HAP-1 (cell line): ENCODE results near the gene SPATS2.
"Not testable (repeated sequence)": the region's sequence is repeated elsewhere in the genome, so short reads cannot be mapped to it uniquely, and the experiment has no call there.

Experiments used
- DNase-seq, 2 experiments: peaks; one replicate each; pipeline ENCODE4 v3.0.0-alpha.2; 2016 to 2020; ENCODE audit warnings: low spot score in 2 of 2
- H3K27me3 ChIP-seq: fragments of 250-450 bp; sonication (Bioruptor Pico); 2 replicates; pipeline ENCODE4 v1.5.1; 2020; ENCODE audit warnings: low read depth, mild to moderate bottlenecking, moderate library complexity
- H3K36me3 ChIP-seq: fragments of 250-450 bp; sonication (Bioruptor Pico); replicated peaks from 2 replicates; pipeline ENCODE4 v1.5.1; 2020; ENCODE audit warnings: mild to moderate bottlenecking
- H3K4me1 ChIP-seq: fragments of 250-450 bp; sonication (Bioruptor Pico); 2 replicates; pipeline ENCODE4 v1.5.1; 2020; ENCODE audit warnings: mild to moderate bottlenecking
- H3K4me3 ChIP-seq: fragments of 250-450 bp; sonication (Bioruptor Pico); 2 replicates; pipeline ENCODE4 v1.5.1; 2020; ENCODE audit warnings: mild to moderate bottlenecking, moderate library complexity
- H3K9me3 ChIP-seq: fragments of 250-450 bp; sonication (Bioruptor Pico); 2 replicates; pipeline ENCODE4 v1.5.1; 2020; ENCODE audit warnings: mild to moderate bottlenecking, moderate library complexity
- in situ Hi-C: fragments of 300-500 bp; cut with MboI; formaldehyde crosslinking; loops from 3 replicates; pipeline ENCODE4 v1.14.3; 2020; ENCODE audit warnings: low sequenced_read_pairs, inconsistent platforms, mixed read lengths

Gene SPATS2

DNA sequence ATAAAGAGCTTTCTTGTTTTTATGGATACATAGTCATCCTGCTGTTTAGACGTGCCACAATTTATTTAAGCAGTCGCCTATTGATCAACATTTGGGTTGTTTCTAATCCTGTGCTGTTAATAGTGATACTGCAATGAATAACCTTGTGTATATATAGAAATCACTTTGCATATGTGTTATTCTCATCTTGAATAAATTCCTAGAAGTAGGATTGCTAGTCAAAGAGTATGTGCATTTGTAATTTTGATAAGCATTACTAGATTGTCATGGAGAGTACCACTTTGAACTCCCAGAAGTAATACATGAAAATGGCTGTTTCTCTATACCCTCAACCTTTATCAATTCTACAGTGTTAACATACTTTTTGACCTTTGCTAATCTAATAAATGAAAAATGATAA lies 126.6 kb downstream of the SPATS2 start:
- Histone ChIP-seq H3K4me1 (no peaks in the 10 kb centered on the region), H3K9me3 (no peaks in the 10 kb centered on the region), H3K4me3 (no peak overlapping the region), H3K36me3 (no peaks in the 10 kb centered on the region), H3K27me3 (no peaks in the 10 kb centered on the region)
- in situ Hi-C loops: no loop called here
- DNase-seq: no peak

DNA sequence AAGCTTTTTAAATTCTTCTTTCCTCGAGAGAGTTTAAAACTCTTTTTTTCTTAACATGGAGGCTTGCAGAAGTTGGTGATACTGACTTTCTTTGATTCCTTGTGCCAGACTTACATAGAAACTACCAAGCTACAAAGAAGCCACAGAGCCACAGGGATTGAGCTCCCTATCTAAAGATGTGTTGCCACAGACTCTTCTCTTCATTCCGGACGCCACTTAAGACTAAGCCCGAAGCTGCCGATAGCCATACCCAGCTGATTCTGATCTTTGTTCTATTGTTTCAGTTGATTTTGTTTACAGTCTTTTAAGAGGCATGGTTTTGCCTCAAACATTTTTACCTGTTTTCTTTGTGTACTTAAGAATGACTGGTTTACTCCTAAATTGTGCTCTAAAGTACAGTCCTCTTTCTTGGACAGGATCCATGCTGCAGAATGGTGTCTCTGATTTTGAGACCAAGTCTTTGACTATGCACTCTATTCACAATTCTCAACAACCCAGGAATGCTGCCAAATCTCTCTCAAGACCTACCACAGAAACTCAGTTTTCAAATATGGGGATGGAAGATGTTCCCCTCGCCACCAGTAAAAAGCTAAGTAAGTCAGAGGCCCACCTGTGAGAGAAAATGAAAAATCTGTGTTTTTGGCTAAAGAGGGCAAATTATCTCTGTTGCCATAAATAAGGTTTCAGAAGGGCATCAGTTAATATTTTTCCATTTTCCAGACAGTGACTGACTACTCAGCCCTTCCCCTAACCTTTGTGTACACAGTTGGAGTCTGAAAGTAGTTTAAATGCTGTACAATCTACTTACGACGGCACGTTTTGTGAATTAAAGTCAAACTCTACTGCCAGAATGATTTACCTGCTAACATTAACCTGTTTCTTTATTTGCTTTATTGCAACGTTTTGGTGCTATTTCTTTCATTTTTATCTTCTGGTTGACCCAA lies 129.4 kb downstream of the SPATS2 start:
- DNase-seq: no peak
- Histone ChIP-seq H3K4me1 (no peaks in the 10 kb centered on the region), H3K4me3 (no peak overlapping the region), H3K36me3 (peaks cover 4% of the 10 kb centered on the region), H3K27me3 (no peaks in the 10 kb centered on the region), H3K9me3 (no peaks in the 10 kb centered on the region)
- in situ Hi-C loops: no loop called here

DNA sequence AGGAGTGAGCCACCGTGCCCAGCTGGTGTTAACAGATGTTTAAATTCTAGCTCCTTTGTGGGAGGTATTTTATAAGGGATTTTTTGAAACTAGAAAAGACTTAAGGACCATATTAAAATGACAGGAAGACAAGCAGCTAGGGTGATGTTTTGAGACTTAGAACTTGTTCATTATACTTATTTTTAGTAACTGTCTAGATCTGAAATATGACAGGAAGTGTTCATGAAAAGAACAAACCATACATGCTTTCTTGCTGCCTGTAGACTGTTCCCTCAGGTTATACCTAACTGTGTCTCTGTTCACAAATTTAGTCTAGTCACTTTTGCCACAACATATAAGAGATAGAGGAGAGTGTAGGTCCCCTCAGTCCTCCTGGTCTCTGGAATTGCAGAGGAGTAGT lies 134.6 kb downstream of the SPATS2 start:
- H3K4me3 ChIP-seq: no peak overlapping the region
- H3K9me3 ChIP-seq: no peaks in the 10 kb centered on the region
- no peaks in the 10 kb centered on the region for H3K27me3 ChIP-seq
- H3K36me3 ChIP-seq: peaks cover 14% of the 10 kb centered on the region
- DNase-seq: no peak
- in situ Hi-C loops: no loop called here
- H3K4me1 ChIP-seq: no peaks in the 10 kb centered on the region

DNA sequence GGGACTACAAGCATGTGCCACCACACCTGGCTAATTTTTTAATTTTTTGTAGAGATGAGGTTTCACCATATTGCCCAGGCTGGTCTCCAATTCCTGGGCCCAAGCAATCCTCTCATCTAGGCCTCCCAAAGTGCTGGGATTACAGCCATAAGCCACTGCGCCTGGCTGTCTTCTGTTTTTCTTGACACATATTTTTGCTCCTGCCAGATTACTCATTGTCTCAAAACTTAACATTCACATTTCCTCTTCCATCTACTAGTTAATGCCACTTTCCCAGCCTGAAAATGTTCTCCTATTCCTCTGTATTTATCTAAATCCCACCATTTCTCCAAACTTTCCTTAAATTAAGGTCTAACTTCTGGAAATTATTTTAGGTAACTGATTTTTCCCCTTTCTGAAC lies 135.3 kb downstream of the SPATS2 start:
- Histone ChIP-seq H3K9me3 (no peaks in the 10 kb centered on the region), H3K4me1 (no peaks in the 10 kb centered on the region), H3K36me3 (peaks cover 14% of the 10 kb centered on the region), H3K4me3 (no peak overlapping the region), H3K27me3 (no peaks in the 10 kb centered on the region)
- DNase-seq: no peak
- in situ Hi-C loops: no loop called here

DNA sequence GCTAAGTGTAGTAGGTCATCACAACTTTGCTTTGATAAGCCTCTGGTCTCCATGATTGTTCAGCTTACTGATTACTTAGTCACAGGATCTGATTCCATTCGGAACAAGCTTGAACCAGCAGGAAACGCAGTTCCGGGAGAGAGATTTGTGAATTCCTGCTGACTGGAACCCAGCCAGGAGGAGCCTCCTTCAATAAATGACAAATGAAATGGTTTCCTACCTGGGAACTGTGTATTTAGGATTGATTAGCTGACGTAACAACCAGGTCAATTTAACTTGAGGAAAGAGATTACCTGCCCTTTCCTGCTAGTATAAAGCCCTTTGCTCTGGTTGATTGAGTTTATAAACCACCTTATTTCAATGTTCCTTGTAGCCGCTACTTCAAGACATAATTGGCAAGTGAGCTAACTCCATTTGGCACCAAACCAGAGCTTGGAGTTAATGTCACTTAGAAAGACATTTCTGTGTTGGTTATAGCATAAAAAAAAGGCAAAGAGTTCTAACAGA lies 136.5 kb downstream of the SPATS2 start:
- peaks cover 14% of the 10 kb centered on the region for H3K36me3 ChIP-seq
- H3K4me1 ChIP-seq: no peaks in the 10 kb centered on the region
- no peak for DNase-seq
- no peak overlapping the region for H3K4me3 ChIP-seq
- H3K9me3 ChIP-seq: no peaks in the 10 kb centered on the region
- H3K27me3 ChIP-seq: no peaks in the 10 kb centered on the region
- in situ Hi-C loops: no loop called here

DNA sequence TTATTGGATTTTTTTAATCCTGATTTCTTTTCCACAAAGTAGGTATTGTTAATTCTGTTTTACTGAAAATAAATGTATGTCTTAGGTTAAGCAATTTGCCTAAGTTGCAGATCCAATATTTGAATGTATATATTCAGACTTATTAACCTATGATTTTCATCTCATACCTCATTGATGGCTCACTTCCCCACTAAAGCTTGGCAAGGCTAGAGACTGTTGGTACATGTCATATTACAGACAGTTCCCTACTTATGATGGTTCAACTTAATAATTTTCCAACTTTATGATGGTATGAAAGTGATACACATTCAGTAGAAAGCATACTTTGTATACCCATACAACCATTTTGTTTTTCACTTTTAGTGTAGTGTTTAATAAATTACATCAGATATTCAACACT lies 138.4 kb downstream of the SPATS2 start:
- peaks cover 9% of the 10 kb centered on the region for H3K36me3 ChIP-seq
- no peaks in the 10 kb centered on the region for H3K9me3 ChIP-seq
- in situ Hi-C loops: loop anchor here (5.0 kb wide), 1 partner anchor 138 kb away; the partner anchor contains the start of gene SPATS2
- no peak for DNase-seq
- H3K4me1 ChIP-seq: no peaks in the 10 kb centered on the region
- no peaks in the 10 kb centered on the region for H3K27me3 ChIP-seq
- no peak overlapping the region for H3K4me3 ChIP-seq

DNA sequence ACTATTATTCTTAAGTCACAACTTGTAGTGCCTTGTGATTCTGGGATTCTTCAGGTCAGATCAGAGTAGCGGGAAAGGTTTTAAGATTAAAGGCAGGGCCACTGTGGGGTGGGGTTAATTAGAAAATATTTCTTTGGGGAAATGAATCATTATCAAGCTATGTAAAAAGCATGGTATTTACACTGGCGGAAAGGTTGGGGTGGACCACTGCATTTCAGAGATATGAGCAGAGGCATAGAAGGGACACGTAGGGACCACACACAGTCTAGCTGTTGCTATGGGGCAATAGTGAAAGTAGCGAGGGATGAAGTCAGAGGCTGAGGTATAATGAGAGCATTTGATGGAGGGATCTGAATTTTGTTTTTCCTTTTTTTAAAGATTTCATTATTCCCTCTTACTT lies 139.9 kb downstream of the SPATS2 start:
- H3K36me3 ChIP-seq: peaks cover 9% of the 10 kb centered on the region
- H3K4me3 ChIP-seq: no peak overlapping the region
- DNase-seq: no peak
- no peaks in the 10 kb centered on the region for H3K9me3 ChIP-seq
- no peaks in the 10 kb centered on the region for H3K27me3 ChIP-seq
- in situ Hi-C loops: loop anchor here (5.0 kb wide), 1 partner anchor 140 kb away; the partner anchor contains the start of gene SPATS2
- no peaks in the 10 kb centered on the region for H3K4me1 ChIP-seq

DNA sequence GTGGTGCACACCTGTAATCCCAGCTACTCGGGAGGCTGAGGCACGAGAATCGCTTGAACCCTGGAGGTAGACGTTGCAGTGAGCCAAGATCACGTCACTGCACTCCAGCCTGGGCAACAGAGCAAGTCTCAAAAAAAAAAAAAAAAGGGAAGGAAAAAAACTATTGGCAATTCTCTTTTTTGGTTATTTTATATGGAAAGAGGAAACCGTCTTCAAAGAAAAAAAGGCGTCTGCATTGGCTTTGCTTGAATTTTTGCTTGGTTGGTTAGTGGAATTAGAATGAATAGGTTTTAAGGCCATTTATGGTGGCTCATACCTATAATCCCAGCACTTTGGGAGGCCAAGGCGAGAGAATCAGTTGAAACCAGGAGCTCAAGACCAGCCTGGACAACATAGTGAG lies 142.4 kb downstream of the SPATS2 start:
- in situ Hi-C loops: loop anchor here (5.0 kb wide), 1 partner anchor 142 kb away; the partner anchor contains the start of gene SPATS2

DNA sequence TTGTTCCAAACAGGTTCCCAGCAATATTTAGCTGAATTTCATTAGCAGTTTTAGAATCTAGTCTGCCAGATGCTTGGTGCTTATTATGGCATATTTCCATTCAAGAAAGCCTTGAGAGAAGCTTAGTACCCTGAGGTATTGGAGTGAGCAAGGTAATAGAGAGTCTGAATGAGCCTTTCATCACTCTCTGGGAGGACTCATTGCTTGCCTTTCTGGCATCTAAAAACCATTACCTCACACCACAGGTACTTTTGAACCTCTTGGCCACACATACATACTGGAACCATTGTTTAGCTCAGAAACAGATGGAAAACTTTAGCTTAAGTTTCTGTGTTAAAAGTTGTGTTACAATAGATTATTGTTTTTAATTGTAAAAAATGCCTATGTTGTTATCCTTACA lies 144.1 kb downstream of the SPATS2 start:
- in situ Hi-C loops: no loop called here
- no peak for DNase-seq
- Histone ChIP-seq H3K4me1 (no peaks in the 10 kb centered on the region), H3K27me3 (no peaks in the 10 kb centered on the region), H3K4me3 (no peak overlapping the region), H3K9me3 (no peaks in the 10 kb centered on the region), H3K36me3 (peaks cover 3% of the 10 kb centered on the region; the same call in 1 of the 2 replicates)

More for the DNA sequence above, 142.4 kb downstream of the SPATS2 start:
- H3K9me3 ChIP-seq, H3K36me3 ChIP-seq, H3K4me1 ChIP-seq, DNase-seq, H3K4me3 ChIP-seq, H3K27me3 ChIP-seq: not testable (repeated sequence)

DNA sequence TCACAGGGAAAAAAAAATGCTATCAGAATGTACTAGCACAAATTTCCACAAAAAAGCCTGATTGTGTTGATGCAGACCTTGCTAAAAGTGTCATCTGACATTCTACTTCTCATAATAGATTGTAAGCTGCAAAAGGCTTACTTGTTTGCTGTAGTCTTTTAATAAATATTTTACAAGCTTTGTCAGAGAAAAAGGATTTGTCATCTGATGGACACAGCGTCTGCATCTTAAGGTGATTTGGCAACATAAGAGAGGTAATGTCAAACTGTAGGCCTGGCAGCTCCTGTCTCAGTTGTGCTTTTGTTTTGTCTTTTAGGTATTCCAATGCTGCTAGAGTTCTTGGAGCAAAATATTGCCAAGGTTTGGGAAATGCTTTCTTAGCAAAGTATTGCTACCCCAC lies 145.3 kb downstream of the SPATS2 start:
- H3K4me1 ChIP-seq: no peaks in the 10 kb centered on the region
- no peak overlapping the region for H3K4me3 ChIP-seq
- H3K36me3 ChIP-seq: peaks cover 3% of the 10 kb centered on the region; the same call in 1 of the 2 replicates
- in situ Hi-C loops: no loop called here
- DNase-seq: no peak
- no peaks in the 10 kb centered on the region for H3K27me3 ChIP-seq
- no peaks in the 10 kb centered on the region for H3K9me3 ChIP-seq

DNA sequence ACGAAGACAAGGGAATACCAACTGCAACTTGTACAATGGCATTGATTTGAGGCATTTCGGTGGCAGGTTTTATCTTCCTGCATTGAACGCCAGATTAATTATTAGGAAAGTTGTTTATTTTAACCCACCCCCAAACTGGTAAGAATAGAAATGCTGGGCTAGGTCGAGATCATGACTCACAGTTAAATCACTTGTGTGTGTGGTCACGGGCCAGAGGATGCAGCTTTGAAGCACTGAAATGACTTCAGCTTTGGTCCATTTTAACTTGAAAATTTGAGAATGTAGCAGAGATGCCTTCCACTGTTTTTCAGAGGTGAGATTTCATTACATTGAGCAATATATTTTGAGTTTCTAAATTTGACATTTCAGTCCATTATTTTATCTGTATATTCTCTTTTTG lies 148.0 kb downstream of the SPATS2 start:
- Histone ChIP-seq H3K4me1 (no peaks in the 10 kb centered on the region), H3K9me3 (no peaks in the 10 kb centered on the region), H3K4me3 (no peak overlapping the region), H3K27me3 (no peaks in the 10 kb centered on the region), H3K36me3 (peaks cover 3% of the 10 kb centered on the region; the same call in 1 of the 2 replicates)
- in situ Hi-C loops: no loop called here
- DNase-seq: no peak

DNA sequence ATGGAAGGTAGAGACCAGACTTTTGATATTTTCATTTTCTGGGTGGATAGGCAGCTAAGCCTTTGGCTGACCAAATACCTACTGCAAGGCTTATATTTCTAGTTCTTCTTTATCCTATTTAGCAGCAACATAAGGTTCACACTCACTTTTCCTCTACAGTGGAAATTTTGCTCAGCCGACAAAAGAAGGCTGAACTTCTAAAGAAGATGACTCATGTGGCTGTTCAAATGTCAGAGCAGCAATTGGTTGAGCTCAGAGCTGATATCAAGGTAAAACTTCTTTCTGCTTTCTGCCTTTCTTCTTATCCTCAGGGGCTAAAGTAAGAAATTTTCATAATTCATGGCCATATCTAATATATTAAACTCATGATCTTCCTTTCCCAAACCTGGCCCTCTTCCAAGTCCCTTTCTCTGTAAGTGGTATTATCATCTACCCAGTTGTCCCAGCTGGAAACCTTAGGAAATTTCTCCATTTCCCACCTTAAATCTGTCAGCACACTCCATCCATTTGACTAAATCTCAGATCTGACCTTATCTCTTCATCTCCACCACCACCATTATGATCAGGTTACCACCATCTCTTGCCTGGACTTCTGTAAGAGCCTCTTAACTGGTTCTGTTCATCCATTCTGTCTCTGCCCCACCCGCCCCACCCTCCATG lies 151.8 kb downstream of the SPATS2 start:
- Histone ChIP-seq H3K4me3 (no peak overlapping the region), H3K36me3 (peaks cover 3% of the 10 kb centered on the region; the same call in 1 of the 2 replicates), H3K27me3 (no peaks in the 10 kb centered on the region), H3K9me3 (no peaks in the 10 kb centered on the region), H3K4me1 (no peaks in the 10 kb centered on the region)
- in situ Hi-C loops: no loop called here
- DNase-seq: no peak

DNA sequence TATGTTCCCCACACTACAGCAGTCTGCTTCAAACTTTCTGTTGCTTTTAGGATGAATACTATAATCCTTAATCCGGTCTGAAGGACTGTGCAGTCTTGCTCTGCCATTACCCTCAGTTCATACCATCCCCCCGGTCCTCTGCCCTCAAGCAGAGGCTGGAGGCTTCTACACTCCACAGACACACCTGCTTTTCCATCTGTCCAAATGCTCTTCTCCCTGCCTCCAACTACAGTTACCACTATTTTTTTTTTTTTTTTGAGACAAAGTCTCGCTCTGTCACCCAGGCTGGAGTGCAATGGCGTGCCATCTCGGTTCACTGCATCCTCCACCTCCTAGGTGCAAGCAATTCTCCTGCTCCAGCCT lies 152.3 kb downstream of the SPATS2 start:
- no peaks in the 10 kb centered on the region for H3K4me1 ChIP-seq
- H3K4me3 ChIP-seq: no peak overlapping the region
- no peaks in the 10 kb centered on the region for H3K27me3 ChIP-seq
- in situ Hi-C loops: no loop called here
- H3K36me3 ChIP-seq: peaks cover 7% of the 10 kb centered on the region
- no peak for DNase-seq
- no peaks in the 10 kb centered on the region for H3K9me3 ChIP-seq

DNA sequence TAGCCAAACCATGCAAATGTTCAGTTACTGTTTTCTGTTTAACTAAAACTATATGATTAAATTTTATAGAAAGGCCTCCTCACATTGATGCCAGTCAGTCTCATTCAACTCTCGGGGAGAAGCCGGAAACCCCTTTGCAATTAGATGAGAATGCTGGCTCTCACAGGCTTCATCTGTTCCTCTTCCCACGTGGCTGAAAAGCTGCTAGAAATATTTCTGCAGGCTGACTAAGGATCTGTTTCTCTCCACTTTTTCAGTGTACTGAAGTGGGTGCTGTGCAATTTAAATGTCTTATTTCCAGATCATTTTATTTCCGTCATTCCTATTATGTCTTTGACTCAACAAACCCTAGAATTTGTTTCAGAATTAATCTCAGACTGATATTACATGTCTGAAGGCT lies 154.1 kb downstream of the SPATS2 start:
- in situ Hi-C loops: no loop called here

More for the DNA sequence above, 154.1 kb downstream of the SPATS2 start:
- Histone ChIP-seq H3K4me1 (no peaks in the 10 kb centered on the region), H3K27me3 (no peaks in the 10 kb centered on the region), H3K9me3 (no peaks in the 10 kb centered on the region), H3K36me3 (peaks cover 20% of the 10 kb centered on the region), H3K4me3 (no peak overlapping the region)
- no peak for DNase-seq
